Stomach (tissue), 9 donors: ENCODE measurements around the gene ACTG1. TPM values are rescaled to one million over a fixed set of nuclear protein-coding genes. Genes with fewer than 3 reads are reported as not detected.

Source experiments
- DNase-seq, 2 donors: peaks; one replicate each; pipeline versions ENCODE4 v3.0.0 to v3.0.0-alpha.2; 2013 to 2019
- H3K27ac ChIP-seq, 5 donors: fragments of 200-600 bp in 4 of 5; sonication (generic) in 4 of 5; one replicate each; pipeline ENCODE4 v1.5.1; 2013 to 2019; ENCODE audit warnings: mild to moderate bottlenecking in 1 of 5, moderate library complexity in 1 of 5
- H3K27me3 ChIP-seq, 3 donors: fragments of 200-600 bp; sonication (generic); one replicate each; pipeline ENCODE4 v1.5.1; 2017 to 2019; ENCODE audit warnings: mixed run types in 1 of 3
- H3K36me3 ChIP-seq, 4 donors: fragments of 200-600 bp; sonication (generic); 1 replicate in 3 of 4; 2 replicates in 1 of 4; pipeline ENCODE4 v1.5.1; 2016 to 2019
- H3K4me1 ChIP-seq, 4 donors: fragments of 200-600 bp; sonication (generic); one replicate each; pipeline ENCODE4 v1.5.1; 2016 to 2019
- H3K4me3 ChIP-seq, 4 donors: fragments of 200-600 bp; sonication (generic) in 3 of 4; one replicate each; pipeline ENCODE4 v1.5.1; 2016 to 2019; ENCODE audit warnings: mild to moderate bottlenecking in 1 of 4
- H3K9me3 ChIP-seq, 4 donors: fragments of 200-600 bp; sonication (generic); one replicate each; pipeline ENCODE4 v1.5.1; 2016 to 2019
- EP300 ChIP-seq: sonication (generic); formaldehyde crosslinking; IDR thresholded peaks from one replicate; pipeline ENCODE4 v1.6.1; 2017; ENCODE audit warnings: antibody characterized with exemption
- POLR2A ChIP-seq, 4 donors: fragments of 450-650 bp; IDR thresholded peaks; one replicate each; pipeline ENCODE4 v1.6.1; 2016; ENCODE audit warnings: antibody characterized with exemption in 4 of 4, control low read depth in 2 of 4, mild to moderate bottlenecking in 1 of 4, moderate library complexity in 1 of 4
- POLR2AphosphoS5 ChIP-seq, 3 donors: sonication (generic); formaldehyde crosslinking; IDR thresholded peaks; one replicate each; pipeline ENCODE4 v1.6.1; 2016; ENCODE audit warnings: antibody characterized with exemption in 3 of 3
- WGBS, 5 donors: extraction: QIAGEN DNeasy Blood & Tissue Kit in 3 of 5; methylation state at CpG; one replicate each; pipeline versions ENCODE4 v1.1.5 to v1.1.7; 2013 to 2018; 5-methylcytosine and 5-hydroxymethylcytosine counted together
- intact Hi-C: fragments of 100-400 bp; cut with DNase I; formaldehyde crosslinking; loops from one replicate; pipeline ENCODE4 v1.15.1; 2023; ENCODE audit warnings: low total_unique reads
- polyA plus RNA-seq, 3 donors: library from polyadenylated mRNA; stranded (reverse); fragments of 200-250 nt; gene quantifications; one replicate each; pipeline ENCODE4 v1.2.3, GENCODE V29; 2013
- total RNA-seq, 5 donors: library from RNA; depleted of rRNA; stranded (reverse); fragments of >200 nt; gene quantifications; one replicate each; pipeline versions ENCODE4 v1.1.0 to v1.2.3, GENCODE V29; 2014 to 2016
- TF ChIP-seq, protein P1 (sequence below), 7 experiments: fragments of 450-650 bp in 4 of 7; fragments of 200-600 bp in 3 of 7; sonication (generic) in 3 of 7; IDR thresholded peaks; one replicate each; pipeline ENCODE4 v1.5.1; 2016 to 2019; ENCODE audit warnings: antibody characterized with exemption in 7 of 7, control low read depth in 2 of 7, mild to moderate bottlenecking in 1 of 7
- donor health status: healthy with polysubstance abuse.
- donor health status: Bipolar disorder and iron deficiency.
- donor health status: healthy.

Gene ACTG1
- total and polyA plus RNA-seq, 8 donors, result 978 to 2,952 (median 1,922) TPM

DNA sequence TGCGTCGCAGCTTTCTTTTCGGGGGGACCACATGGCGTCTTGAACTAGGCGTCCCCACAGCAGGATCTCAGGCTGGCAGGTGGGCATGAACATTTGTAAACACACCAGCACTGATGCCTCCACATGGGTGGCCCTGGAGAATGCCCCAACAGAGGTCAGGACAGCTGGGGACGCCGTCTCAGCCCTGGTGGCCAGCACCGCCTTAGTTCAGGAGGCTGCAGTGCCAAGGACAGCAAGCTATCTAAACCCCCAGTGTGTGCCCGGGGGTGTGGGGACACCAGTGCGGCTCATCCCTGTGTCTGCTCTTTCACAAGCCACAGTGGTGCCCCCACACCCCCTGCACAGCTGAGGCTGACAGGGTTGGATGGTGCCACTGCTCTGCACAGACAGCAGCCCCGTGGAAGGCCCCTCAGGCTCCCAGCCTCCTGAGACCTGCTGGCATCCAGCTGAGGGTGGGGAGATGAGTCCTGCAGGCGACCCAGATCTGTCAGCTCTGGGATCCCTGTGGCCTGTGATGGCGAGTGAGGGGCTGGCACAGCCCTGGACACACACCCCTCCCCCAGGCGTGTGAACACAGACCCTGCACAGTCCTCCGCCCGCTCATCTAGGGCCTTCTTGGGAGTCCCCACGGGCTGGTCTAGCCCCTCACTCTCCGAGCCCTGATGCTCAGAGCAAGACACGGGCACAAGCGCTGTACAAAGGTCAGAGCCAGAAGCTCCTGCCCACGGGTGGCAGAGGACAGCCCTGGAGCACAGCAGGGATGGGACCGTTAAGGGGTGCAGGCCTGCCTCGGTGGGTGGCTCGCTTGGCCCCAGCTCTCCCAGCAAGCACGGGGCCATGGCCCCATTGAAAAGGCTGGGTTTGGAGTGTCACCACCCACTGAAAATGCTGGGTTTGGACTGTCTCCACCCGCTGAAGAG, 26.3 kb upstream of the ACTG1 start:
- Histone ChIP-seq H3K4me3 (no peak overlapping the region), H3K27ac (no peak overlapping the region), H3K4me1 (peaks cover 18 to 25% (median 23%) of the 10 kb centered on the region in 4 donors), H3K36me3 (peaks cover 22 to 58% (median 54%) of the 10 kb centered on the region in 4 donors), H3K27me3 (peaks cover 0 to 47% (median 25%) of the 10 kb centered on the region in 3 donors), H3K9me3 (no peaks in the 10 kb centered on the region)
- TF ChIP-seq, protein P1, sequence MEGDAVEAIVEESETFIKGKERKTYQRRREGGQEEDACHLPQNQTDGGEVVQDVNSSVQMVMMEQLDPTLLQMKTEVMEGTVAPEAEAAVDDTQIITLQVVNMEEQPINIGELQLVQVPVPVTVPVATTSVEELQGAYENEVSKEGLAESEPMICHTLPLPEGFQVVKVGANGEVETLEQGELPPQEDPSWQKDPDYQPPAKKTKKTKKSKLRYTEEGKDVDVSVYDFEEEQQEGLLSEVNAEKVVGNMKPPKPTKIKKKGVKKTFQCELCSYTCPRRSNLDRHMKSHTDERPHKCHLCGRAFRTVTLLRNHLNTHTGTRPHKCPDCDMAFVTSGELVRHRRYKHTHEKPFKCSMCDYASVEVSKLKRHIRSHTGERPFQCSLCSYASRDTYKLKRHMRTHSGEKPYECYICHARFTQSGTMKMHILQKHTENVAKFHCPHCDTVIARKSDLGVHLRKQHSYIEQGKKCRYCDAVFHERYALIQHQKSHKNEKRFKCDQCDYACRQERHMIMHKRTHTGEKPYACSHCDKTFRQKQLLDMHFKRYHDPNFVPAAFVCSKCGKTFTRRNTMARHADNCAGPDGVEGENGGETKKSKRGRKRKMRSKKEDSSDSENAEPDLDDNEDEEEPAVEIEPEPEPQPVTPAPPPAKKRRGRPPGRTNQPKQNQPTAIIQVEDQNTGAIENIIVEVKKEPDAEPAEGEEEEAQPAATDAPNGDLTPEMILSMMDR (IDR thresholded peaks at IDR 0.05), result no peak
- TF ChIP-seq EP300, result no peak
- TF ChIP-seq POLR2A (IDR thresholded peaks at IDR 0.05), result no peak
- no peak for TF ChIP-seq POLR2AphosphoS5 (IDR thresholded peaks at IDR 0.05)
- DNase-seq, result no peak
- intact Hi-C loops, result no loop called here
- WGBS, 5 donors, result 82 to 89% (median 87%) methylated on average over 19 to 26 of the region's 26 CpGs

DNA sequence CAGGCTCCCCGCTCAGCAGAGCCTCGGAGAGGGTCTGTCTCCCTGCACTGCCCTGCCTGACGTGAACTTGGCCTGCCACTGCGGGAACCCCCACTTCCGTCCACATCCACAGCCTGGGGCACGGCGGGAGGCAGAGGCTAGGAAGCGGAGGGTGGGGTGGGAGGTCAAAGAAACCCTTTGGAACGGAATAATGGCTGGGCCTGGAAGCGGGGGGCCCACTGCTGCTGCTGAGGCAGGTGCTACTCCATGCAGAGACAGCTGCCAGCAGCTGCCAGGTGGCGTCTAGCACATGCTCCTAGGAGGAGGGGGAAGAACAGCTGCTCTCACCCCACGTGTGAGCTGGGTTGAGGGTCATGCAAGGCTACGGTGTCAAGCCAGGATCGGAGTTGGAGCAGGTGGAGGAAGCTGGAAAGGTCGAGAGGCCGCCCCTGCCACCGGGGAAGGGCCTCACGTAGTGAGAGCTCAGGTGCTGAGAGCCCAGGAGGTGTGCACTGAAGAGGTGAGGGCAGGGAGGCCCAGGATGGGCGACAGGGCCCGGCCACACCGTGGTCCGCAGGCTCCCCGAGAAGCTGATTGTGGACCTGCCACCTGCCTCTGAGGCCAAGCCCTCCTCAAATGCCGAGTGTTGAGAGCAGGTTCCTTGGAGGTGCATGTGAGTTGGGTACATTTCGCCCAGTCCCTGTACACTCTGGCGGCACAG, 25.4 kb upstream of the ACTG1 start:
- Histone ChIP-seq H3K27ac (no peak overlapping the region), H3K4me3 (peak overlapping the region in 1 of 4 donors; percentile 18), H3K27me3 (peaks cover 0 to 52% (median 25%) of the 10 kb centered on the region in 3 donors), H3K4me1 (peaks cover 18 to 25% (median 23%) of the 10 kb centered on the region in 4 donors), H3K9me3 (no peaks in the 10 kb centered on the region), H3K36me3 (peaks cover 17 to 49% (median 45%) of the 10 kb centered on the region in 4 donors)
- WGBS, 5 donors, result 46 to 66% (median 55%) methylated on average over 19 to 26 of the region's 26 CpGs
- intact Hi-C loops, result no loop called here
- DNase-seq, result peak in 1 of 2 donors; percentile 64
- TF ChIP-seq EP300, result no peak
- TF ChIP-seq, protein P1 (IDR thresholded peaks at IDR 0.05), result no peak
- TF ChIP-seq POLR2AphosphoS5 (IDR thresholded peaks at IDR 0.05), result no peak
- no peak for TF ChIP-seq POLR2A (IDR thresholded peaks at IDR 0.05)

DNA sequence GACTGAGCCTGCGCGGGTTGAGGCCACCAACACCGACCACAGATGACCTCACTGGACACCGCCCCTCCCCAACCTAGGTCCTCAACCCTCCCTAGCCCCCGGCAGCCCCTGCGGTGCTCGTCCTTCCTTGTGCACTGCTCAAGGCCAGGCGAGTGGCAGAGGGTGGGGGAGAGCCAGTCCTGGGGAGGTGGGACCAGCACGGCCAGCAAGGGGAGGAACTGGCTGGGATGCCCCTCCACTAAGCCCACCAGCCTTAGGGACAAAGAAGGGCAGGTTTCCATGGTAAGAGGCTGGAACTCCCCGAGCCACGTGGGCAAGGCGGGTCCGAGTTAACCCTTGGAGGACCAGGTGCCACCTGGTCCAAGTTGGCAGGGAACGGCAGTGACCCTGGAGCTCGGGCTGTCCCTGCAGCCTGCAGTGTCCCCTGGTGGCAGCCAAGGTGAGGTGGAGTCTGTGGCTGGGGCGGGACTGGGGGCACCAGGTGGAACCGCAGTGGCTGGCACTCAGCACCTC, 24.8 kb upstream of the ACTG1 start:
- H3K27ac ChIP-seq, result no peak overlapping the region
- TF ChIP-seq POLR2A (IDR thresholded peaks at IDR 0.05), result no peak
- TF ChIP-seq POLR2AphosphoS5 (IDR thresholded peaks at IDR 0.05), result peak in 1 of 3 donors; percentile 48
- TF ChIP-seq EP300, result no peak
- TF ChIP-seq, protein P1 (IDR thresholded peaks at IDR 0.05), result peak in 5 of 7 experiments; percentile 45 to 89 (median 80)
- peak overlapping the region in 1 of 4 donors; percentile 18 for H3K4me3 ChIP-seq
- H3K36me3 ChIP-seq, result peaks cover 14 to 43% (median 39%) of the 10 kb centered on the region in 4 donors
- no peaks in the 10 kb centered on the region for H3K9me3 ChIP-seq
- 3 to 10% (median 5%) methylated on average over 6 to 17 of the region's 17 CpGs for WGBS, 5 donors
- DNase-seq, result peak; percentile 73 to 87
- peaks cover 0 to 56% (median 25%) of the 10 kb centered on the region in 3 donors for H3K27me3 ChIP-seq
- intact Hi-C loops, result no loop called here
- peaks cover 18 to 25% (median 23%) of the 10 kb centered on the region in 4 donors for H3K4me1 ChIP-seq
